Bronchial epithelial cell (primary cell): ENCODE measurements around the gene ALOX12. TPM values are rescaled to one million over a fixed set of nuclear protein-coding genes. Genes with fewer than 3 reads are reported as not detected.
A peak's percentile ranks its signal among the peaks of the same experiment; 100 is the strongest.

Experiments used
- DNase-seq: peaks from one replicate; pipeline ENCODE4 v3.0.0-alpha.2; 2010; ENCODE audit warnings: low read depth
- FAIRE-seq: peaks from 2 replicates; lab custom pipeline; 2011; peaks lifted over from hg19 to GRCh38; lab: Jason Lieb, UNC
- H3K27me3 ChIP-seq: 2 replicates; pipeline ENCODE4 v1.5.1; 2011; ENCODE audit warnings: low read length; ENCODE audit not compliant: control insufficient read depth, insufficient read depth
- H3K36me3 ChIP-seq: 2 replicates; pipeline ENCODE4 v1.5.1; 2011; ENCODE audit warnings: low read length; ENCODE audit not compliant: control insufficient read depth, insufficient read depth
- H3K4me3 ChIP-seq: 2 replicates; pipeline ENCODE4 v1.5.1; 2011; ENCODE audit warnings: mild to moderate bottlenecking, low read depth, low read length, control low read depth
- total RNA-seq: library from RNA; depleted of rRNA; stranded (reverse); fragments of >200 nt; gene quantifications from 2 replicates; pipeline ENCODE4 v1.2.1, GENCODE V29; 2014
- TF ChIP-seq, protein P1 (sequence below): IDR thresholded peaks from 2 replicates; pipeline ENCODE4 v1.5.1; 2011; ENCODE audit warnings: mild to moderate bottlenecking, moderate library complexity, low read length, control low read depth, inconsistent platforms; ENCODE audit not compliant: insufficient read depth, severe bottlenecking

ALOX12 gene
- total RNA-seq, 1 donor from 2014 or later: 0.26 TPM

DNA sequence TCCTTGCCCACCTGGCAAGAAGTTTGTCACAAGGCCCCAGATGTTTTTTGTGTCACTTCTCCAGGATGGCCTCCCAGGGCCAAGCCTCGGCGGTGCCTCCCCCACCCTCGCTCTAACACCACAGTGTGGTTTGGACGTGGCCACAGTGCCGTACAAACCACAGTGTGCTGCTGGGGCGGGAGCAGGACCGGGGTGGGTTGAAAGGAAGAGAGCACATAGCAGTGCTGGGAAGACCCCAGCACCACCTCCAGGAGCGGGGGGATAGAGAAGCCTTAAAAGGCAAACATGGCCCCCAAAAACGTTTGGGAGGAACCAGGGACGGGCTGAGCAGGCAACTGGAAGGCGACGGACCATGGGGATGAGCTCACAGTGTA lies 22.0 kb downstream of the ALOX12 start:
- DNase-seq (no peak), FAIRE-seq (no peak)
- no peak overlapping the region for H3K4me3 ChIP-seq

DNA sequence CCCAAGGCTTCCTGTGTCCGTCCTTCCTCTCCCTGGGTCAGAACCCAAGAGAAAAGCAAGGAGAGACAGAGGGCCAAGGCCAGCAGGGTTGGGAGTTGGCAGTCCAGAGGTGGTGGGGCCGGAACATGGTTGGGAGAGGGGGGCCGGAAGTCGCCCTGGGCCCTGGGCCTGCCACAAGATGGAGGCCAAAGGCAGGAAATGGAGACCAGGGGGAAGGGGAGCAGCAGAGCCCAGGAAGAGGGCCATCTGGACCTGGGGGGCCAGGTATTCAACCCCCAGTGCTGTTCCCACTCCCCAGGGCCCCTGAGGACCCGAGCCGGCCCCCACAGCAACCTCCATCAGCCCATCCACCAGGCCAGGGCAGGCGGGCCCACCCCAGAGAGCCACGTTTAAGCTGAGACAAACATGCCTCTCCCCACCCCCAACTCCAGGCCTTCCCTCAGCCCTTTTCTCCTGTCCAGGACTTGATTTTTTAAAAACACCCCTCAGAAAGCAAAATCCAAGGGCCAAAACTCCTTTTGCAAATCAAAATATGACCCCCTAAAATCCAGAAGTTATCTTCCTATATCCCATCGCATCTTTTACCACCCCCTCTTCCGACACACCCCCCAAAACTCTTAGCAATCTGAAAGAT lies 22.6 kb downstream of the ALOX12 start:
- H3K36me3 ChIP-seq: peaks cover 4% of the 10 kb centered on the region
- DNase-seq (no peak), FAIRE-seq (no peak)
- TF ChIP-seq, protein P1, sequence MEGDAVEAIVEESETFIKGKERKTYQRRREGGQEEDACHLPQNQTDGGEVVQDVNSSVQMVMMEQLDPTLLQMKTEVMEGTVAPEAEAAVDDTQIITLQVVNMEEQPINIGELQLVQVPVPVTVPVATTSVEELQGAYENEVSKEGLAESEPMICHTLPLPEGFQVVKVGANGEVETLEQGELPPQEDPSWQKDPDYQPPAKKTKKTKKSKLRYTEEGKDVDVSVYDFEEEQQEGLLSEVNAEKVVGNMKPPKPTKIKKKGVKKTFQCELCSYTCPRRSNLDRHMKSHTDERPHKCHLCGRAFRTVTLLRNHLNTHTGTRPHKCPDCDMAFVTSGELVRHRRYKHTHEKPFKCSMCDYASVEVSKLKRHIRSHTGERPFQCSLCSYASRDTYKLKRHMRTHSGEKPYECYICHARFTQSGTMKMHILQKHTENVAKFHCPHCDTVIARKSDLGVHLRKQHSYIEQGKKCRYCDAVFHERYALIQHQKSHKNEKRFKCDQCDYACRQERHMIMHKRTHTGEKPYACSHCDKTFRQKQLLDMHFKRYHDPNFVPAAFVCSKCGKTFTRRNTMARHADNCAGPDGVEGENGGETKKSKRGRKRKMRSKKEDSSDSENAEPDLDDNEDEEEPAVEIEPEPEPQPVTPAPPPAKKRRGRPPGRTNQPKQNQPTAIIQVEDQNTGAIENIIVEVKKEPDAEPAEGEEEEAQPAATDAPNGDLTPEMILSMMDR: no peak
- peaks cover 5% of the 10 kb centered on the region for H3K27me3 ChIP-seq
- no peak overlapping the region for H3K4me3 ChIP-seq

More for the DNA sequence above, 22.0 kb downstream of the ALOX12 start:
- Histone ChIP-seq H3K36me3 (peaks cover 4% of the 10 kb centered on the region), H3K27me3 (peaks cover 3% of the 10 kb centered on the region)
- TF ChIP-seq, protein P1: no peak

DNA sequence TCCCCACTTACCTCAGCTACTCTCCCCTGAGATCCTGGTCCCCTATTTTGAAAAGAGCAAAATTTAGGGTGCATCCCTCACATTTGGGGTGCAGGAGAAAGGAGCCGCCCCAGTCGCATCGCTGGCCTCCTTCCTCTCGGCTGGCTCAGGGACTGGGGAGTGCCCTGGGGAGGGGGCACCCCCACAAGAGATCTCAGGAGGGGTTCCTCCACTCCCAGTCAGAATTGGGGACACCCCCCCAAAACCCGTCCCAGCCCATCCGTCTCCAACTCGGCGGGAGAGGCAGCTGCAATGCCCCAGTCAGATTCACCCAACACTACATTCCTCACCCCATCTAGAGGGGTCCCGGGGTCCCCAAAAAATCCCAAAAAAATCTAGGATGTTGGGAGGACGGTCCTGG lies 23.5 kb downstream of the ALOX12 start:
- Histone ChIP-seq H3K27me3 (peaks cover 5% of the 10 kb centered on the region), H3K4me3 (no peak overlapping the region), H3K36me3 (peaks cover 3% of the 10 kb centered on the region)
- TF ChIP-seq, protein P1: no peak
- no peak for FAIRE-seq
- DNase-seq: no peak

DNA sequence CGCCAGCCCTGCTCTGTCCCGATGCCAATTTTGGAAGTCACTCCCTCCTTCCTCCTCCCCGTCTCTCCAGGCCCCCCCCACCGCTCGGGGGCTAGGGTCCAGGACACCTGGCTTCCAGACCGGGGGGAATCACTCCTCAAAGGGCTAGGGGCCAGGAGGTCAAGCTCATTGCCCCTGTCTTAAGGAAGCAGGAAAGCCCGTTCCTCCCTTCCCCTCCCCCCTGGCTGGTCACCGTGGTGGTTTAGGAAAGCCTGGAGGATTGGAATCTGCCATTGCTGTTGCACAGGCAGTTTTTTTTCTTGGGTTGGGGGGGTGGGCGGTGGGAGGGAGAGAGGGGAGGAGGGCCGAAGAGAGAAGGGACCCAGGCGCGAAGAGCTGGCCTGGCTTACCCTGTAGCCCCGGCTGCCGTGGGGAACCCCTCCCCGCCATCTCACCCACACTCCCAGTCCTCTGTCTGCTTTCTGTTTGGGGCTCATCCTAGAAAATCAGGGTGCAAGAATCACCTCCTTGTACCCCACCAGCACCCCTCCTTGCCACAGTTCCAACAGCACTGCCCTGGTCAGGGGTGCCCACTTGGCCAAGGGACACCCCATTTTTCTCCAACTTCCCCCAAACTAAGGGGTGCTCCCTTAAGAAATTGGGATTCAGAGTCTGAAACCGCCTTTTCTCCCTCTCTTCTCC lies 24.1 kb downstream of the ALOX12 start:
- TF ChIP-seq, protein P1: no peak
- Histone ChIP-seq H3K27me3 (peaks cover 5% of the 10 kb centered on the region), H3K4me3 (peak overlapping the region; percentile 31), H3K36me3 (peaks cover 3% of the 10 kb centered on the region)
- DNase-seq (no peak), FAIRE-seq (no peak)

DNA sequence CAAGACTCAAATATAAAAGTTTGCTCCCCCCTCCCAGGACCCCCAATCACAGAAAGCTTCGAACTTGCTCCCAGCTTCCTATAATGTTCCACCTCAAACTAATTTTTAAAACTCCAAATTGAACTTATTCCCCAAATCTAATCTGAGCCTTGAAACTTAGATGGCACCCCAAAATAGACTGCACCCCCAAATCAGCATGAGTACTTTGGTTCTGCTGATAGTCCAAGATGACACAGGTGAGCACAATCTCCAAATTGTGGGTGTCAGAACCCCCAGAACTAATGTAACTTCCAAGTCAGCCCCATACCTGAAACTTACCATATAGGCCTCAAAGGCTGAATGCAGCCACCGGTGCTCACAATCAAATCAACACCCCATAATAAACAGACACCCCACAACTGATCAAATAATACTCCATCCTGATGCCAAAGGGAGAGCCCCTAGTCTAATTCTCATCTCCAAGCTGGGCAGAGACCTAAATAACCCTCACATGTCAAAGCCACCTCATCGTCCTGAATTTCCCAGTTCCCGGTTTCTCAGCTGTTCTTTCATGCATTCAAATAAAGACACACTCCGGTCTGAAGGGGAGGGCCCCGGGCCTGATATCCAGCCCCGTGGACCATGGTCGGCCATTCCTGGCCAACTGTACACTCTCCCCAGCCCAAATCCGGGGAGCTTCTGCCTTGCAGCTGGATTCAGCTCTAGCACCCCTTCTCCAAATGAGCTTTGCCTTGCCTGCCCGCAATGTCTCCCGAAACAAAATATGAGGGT lies 25.2 kb downstream of the ALOX12 start:
- peaks cover 5% of the 10 kb centered on the region for H3K27me3 ChIP-seq
- DNase-seq (no peak), FAIRE-seq (no peak)
- TF ChIP-seq, protein P1: no peak
- H3K4me3 ChIP-seq: no peak overlapping the region
- peaks cover 3% of the 10 kb centered on the region for H3K36me3 ChIP-seq
